Stimulated activated CD8-positive, alpha-beta memory T cell treated with anti-CD3 and anti-CD28 coated beads, Interleukin-15, amount 100 ng/mL, for 24 hours (primary cell): Measurements from ENCODE around the gene CEP78.

ENCODE experiments used
- DNase-seq: peaks from one replicate; pipeline ENCODE4 v3.0.0-alpha.2; 2020; ENCODE audit warnings: low read depth

CEP78 gene

DNA sequence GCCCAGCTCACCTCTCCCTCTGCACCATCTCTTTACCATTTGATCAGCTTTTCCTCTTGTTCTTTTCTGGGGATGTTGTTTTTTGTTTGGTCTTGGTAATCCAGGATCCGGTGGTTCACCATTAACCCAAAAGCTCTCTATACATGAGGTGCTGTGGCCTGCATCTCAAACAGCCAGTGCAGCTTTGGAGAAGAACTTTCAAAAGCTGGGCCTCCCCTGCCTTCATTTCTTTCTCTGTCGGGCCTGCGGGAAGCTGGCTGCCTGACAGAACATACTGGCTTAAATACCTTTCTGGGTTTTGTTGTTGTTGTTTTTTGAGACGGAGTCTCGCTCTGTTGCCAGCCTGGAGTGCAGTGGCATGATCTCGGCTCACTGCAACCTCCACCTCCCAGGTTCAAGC is 73.2 kb downstream of the CEP78 start:
- no peak for DNase-seq

DNA sequence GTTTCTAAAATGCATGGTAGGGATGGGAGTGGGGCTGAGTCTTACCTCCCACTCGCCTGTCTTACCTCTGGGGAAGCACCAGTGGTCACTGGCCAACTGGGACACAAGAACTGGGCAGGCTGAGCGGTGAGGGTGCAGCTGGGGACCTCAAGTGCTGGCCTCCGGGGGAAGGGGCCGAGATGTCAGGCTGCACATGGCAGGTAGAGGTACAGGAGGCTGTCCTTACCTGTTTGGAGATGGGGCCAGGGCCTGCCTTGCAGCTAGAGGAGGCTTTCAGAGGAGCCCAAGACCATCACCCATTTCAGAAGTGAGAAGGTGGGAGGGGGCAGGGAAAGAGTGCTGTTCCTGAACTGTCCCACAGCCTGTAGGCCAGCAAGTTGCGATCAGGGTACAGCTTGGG is 75.2 kb downstream of the CEP78 start:
- no peak for DNase-seq

DNA sequence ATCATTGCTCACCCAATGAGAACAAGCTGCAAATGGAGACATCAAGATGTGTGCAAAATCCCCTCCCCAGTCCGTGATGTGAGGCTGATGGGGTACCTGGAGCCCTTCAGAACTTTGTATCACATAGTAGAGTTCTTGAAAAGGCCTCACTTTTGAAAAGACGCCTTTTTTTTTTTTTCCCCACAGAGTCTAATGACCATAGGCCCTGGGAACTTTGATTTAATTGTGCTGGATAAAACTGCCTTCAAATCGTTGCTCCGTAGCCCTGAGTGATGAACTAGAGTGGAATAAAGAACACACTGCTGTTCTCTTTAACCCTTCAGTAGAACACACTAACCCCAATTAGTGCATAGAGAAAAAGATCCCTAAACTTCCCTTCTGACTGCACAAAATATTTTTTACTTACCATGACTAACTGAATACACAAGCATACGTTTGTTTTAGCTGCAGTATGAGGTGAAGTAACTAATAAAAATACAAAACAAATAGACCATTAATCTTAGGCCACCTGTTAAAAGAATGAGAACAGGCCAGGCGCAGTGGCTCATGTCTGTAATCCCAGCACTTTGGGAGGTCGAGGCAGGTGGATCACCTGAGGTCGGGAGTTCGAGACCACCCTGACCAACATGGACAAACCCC is 76.1 kb downstream of the CEP78 start:
- DNase-seq: no peak

DNA sequence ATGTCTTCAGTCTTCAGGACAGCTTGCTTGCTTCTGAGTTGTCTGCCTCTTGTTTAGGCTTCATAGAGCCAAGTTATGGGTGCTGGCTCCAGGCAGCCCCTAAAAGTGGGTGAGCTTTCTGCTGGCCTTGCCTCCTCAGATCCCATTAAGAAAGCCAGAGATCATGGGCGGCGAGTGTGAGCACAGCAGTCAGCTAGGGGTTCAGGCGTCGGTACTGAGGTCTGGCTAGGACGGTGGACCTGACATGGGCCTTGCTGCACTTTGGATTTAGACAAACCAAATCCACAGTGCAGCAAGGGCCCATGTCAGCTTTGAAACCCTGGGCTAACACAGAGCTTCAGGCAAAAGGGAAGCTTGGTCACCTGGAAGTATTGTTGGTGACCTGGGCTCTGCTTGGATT is 78.7 kb downstream of the CEP78 start:
- DNase-seq: no peak

DNA sequence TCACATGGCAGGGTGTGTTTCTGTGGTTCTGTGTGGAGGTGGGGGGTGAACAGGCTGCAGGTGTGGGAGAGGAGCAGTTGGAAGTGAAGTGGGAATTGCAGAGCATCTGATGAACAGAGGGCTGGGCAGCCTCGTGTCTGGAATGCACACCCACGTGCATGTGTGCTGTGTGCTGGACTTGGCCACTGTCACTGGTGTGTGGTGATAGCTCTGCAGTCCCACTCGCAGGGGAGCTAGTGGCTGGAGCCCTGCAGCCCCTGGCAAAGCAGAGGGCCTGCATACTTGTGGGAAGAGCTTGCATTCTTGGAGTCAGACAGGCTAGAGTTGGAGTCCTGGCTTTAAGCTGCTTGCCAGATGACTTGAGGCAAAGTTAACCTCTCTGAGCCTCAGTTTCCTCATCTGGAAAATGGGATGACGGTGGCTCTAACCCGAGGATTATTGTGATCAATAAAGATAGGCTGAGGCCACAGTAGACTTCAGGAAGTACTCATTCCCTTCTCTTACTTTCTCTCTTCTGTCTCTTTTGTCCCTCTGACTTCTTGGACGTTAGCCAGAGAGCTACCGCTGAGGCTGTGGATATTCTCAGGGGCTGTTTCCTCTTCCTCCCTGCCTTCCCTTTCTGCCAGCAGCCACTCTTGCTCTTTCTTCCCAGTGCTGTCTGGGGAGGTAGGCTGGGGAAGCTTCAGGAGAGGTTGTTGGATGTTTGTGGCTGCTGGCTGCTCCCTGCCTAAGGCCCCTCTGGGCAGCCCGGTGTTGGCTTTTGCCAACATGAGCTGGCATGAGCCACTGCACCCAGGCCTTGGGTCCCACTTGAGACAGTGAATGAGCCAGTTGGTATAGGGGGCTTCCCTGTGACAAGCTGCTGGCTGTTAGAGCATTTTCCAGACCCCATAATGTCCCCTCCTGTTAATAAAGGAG is 79.3 kb downstream of the CEP78 start:
- no peak for DNase-seq

DNA sequence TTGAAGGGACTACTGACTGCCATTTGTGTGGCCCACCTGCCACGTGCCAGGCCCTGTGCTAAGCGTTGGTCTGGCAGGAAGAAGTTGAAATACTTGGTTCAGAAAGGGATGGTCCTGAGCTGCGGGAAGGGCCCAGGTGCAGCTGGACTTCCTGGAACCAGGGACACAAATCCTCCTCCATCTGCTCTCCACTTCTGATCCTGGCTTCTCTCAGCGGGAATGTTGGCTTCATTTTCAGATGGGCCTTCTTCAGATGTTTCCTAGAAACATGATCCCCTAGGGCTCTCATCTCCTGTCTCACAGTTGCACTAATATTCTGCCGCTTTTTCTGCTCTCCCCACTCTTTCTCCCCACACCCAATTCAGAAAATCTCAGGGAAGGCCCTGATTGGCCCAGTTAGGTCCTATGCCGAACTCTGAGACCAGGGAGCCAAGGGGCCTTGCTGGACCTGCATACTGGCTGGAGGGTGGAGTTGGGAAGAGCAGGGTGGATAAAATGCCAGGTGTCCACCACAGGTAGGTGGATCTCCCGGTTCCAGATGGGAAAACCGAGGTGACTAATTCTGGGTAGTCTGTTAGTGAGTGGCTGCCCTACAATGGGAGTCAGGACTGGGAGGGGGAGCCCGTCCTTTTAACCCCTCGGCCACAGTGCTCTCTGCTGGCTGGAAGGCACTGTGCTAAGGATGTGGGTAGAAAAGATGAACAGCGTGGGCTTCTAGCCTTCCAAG is 80.5 kb downstream of the CEP78 start:
- no peak for DNase-seq

DNA sequence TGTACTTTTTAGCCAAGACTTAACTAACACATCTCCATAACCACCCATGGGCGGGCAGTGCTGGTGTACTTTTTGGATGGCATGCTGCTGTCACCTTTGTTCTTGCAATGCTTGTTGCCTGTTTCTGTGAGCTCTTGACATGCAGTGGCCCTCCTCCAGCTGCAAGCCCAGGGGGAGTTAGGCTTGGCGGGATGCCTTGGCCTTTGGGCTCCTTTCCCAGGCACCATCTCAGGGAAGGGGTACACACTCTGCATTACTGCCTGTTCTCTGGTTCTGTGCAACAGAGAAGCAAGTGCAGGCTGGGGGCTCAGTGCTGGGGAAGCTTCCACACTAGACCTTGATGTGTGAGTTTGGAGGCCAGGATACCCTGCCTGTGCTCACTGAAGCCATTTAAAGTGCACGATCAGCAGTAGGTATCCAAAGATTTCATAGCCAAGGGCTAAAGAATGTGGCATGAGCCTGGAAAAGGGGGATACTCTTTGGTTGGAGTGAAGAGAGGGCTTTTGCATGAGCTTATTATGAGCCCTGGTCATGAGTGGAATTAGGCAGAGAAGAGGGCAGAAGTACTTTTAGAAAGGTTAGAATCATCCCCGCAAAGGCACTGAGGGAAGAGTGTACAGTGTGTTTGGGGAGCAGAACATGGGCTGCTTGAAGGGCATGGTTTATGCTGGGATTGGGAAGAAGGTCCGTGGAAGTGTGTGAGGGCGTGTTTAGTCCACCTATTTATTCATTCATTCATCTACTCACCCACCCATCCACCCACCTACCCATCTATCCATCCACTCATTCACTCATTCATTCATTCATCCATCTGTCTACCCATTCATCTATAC is 83.5 kb downstream of the CEP78 start:
- no peak for DNase-seq

DNA sequence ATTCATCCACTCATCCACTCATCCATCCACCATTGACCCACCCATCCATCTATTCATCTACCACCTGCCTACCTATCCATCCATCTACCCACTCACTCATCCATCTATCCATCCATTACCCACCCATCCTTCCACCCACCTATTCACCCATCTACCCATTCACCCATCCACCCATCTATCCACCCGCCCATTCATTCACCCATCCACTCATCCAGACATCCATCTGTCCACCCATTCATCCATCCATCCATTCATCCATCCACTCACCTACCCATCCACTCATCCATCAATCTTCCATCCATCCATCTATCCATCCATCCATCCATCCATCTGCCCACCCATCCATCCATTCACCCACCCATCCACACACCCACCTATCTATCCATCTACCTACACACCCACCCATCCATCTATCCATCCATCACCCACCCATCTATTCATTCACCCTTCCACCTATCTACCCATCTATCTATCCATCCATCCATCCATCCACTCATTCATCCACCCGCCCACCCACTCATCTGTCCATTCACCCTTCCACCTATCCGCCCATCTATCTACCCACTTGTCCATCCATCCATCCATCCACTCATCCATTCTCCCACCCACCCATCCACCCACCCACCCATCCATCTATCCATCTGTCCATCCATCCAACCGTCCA is 84.3 kb downstream of the CEP78 start:
- no peak for DNase-seq

DNA sequence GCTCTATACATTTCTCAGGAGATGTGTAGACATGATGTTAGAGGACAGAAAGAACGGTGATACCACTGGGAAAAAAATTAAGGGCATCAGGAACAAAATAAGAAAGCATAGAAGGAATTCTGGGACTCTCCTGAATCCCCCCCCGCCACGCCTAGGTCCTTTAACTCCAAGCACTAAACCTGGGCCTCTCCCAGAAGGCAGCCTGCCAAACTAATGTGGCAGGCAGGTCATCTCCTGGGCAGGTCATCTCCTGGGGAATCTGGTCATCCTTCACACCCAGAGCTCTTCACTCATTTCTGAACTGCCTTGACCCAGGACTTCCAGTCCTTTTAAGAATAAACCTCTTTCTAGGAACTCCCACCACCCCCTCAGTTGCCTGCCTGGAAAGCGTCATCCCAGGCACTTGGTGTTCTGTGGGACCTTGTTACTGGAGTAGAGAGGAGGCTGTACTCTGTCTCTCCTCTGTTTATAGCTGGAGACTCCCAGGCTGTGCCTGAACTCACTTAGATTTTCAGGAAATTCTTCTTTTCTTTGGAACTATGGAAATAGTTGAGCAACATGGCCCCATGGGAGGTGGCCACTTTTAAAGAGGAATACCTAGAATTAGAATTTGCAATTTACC is 85.1 kb downstream of the CEP78 start:
- no peak for DNase-seq

DNA sequence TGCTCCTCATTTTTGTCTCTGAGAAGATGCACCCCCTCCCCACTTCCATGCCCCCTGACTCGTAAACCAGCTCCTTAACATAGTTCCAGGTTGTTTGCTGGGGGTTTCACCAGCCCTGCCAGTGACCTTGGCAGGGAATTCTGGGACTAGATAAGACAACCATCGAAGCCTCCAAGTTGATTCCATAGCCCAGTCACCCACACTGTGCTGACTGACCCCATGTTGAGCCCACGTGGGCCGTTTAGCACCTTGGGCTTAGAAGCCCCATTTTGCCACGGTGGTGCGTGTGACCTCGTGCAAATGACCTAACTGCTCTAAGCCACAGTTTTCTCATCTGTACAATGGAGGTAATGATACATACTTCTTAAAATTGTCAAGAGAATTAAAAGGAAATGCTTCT is 85.6 kb downstream of the CEP78 start:
- DNase-seq: no peak

DNA sequence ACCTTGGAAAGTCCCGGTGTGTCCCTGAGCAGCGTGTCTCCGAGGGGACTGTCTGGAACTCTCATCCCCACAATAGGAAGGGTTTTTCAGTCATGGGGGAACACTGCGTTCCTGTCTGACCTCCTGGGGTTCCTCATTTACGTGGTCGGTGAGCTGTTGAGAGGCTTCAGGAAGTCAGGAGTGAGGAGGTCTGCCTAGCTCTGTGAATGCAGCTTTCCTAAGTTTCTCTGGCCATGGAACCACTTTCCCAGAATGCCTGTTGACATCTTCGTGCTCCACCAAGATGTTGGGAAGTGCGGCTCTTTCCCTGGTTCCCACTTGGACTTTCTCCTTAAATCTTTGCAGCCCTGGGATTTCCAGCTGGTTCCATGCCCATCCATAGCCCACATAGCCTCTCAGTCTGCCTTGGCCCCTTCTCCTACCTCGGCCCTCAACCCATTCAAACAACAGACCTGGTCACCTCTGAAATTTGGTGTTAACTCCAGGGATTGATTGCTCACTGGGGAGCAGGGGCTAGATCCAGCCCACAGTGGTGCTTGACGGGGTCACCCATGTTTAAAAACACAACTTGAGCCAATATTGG is 88.3 kb downstream of the CEP78 start:
- no peak for DNase-seq

DNA sequence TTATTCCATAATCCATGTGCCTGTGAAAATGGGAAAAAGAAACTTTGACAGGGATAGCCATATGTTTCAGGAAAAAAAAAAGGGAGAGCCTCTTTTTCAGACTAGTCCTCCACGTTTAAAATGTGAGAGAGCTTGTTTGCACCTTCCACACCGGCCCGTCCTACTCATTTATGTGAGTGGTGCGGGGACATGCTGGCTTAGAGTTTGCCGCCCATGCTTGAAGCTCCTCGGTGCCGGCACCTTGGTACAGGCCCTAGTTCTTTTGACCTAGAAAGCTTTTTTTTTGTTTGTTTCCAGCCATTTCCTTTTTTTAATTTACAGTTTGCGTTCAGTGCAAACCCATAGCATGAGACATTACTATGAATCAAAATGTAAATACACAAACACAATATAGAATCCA is 88.8 kb downstream of the CEP78 start:
- no peak for DNase-seq

DNA sequence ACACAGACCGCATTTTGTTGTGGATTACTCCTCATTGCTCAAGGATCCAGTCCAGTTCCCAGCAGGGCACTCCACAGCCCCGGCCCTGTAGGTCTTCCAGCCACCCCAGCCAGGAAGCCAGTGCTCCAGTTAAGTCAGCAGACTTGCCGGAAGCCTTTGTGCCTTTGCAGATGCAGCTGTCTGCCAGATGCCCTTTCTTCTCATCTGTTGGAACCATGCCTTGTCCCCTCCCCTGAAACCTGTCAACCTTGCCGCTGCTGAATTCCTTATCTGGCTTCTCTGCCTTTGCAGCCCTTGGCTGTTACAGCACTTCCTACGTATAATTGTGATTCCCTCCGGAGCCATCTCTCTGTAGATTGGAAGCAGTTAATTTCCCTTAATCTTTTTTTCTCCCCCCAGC is 89.5 kb downstream of the CEP78 start:
- no peak for DNase-seq

DNA sequence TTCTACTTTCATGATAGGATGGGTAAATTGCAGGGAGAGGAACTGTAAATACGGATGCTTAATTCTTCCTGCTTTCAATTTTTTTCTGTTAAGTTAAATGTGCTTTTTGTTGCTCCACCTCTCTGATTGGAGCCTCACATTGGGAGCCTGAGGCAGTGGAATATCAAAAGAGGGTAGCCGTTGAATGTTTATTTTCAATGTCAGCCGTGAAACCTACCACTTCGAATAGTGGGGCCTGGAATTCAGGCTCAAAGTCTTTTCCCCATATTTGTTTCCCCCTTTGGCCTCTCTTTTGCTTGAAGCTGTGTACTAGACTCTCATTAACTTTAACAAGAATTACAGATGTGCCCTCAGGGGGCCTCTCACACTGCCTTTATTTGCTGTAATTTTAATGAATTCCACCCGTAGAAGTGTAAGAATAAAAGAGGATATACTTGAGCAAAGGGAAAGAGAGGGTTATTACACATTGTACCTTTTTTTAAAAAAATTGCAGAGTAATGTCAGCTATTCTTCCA is 90.0 kb downstream of the CEP78 start:
- no peak for DNase-seq

DNA sequence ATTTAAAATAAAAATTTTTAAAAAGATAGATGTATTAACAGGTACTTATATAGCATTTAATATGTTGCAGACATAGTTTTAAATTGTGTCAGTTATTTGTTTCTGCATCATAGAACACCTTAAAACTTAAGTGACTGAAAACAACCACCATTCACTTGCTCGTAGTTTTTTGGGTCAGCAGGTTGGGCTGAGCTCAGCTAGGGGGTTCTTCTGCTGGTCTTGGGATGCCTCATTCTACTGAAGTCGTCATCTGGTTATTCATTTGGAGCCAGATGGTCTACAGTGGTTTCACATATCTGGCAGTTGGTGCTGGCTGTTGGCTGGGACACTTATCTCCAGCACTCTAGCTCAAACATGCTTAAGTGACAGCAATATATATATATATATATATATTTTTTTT is 90.7 kb downstream of the CEP78 start:
- no peak for DNase-seq
